Eye (tissue), 1 donor: Measurements from ENCODE around the gene SYNPR.
A peak's percentile ranks its signal among the peaks of the same experiment; 100 is the strongest.

Source experiments
- DNase-seq: peaks from one replicate; pipeline ENCODE4 v3.0.0-alpha.2; 2015

Gene SYNPR

GRCh38 chr3:63386568-63386967 lies 108.5 kb downstream of the SYNPR start:
- DNase-seq: peak; percentile 35

GRCh38 chr3:63387568-63387967 lies 109.5 kb downstream of the SYNPR start:
- DNase-seq: no peak

GRCh38 chr3:63390710-63391230 lies 112.7 kb downstream of the SYNPR start:
- DNase-seq: no peak

- no peak for DNase-seq
Observed at GRCh38 chr3:63395960-63396359, 117.9 kb downstream of the SYNPR start.

- DNase-seq: no peak
Observed at GRCh38 chr3:63400246-63400860, 122.2 kb downstream of the SYNPR start.

- no peak for DNase-seq
Observed at GRCh38 chr3:63405882-63406281, 127.8 kb downstream of the SYNPR start.

- no peak for DNase-seq
Observed at GRCh38 chr3:63413523-63413922, 135.4 kb downstream of the SYNPR start.

GRCh38 chr3:63414607-63415006 lies 136.5 kb downstream of the SYNPR start:
- no peak for DNase-seq

GRCh38 chr3:63429905-63430304 lies 151.8 kb downstream of the SYNPR start:
- DNase-seq: no peak

GRCh38 chr3:63430875-63431274 lies 152.8 kb downstream of the SYNPR start:
- no peak for DNase-seq

GRCh38 chr3:63437858-63438257 lies 159.8 kb downstream of the SYNPR start:
- no peak for DNase-seq

GRCh38 chr3:63438826-63439371 lies 160.8 kb downstream of the SYNPR start:
- DNase-seq: no peak

GRCh38 chr3:63441262-63441661 lies 163.2 kb downstream of the SYNPR start:
- no peak for DNase-seq

- DNase-seq: peak; percentile 14
Observed at GRCh38 chr3:63442918-63443317, 164.8 kb downstream of the SYNPR start.

GRCh38 chr3:63450023-63450422 lies 171.9 kb downstream of the SYNPR start:
- no peak for DNase-seq

- no peak for DNase-seq
Observed at GRCh38 chr3:63450634-63451363, 172.7 kb downstream of the SYNPR start.

GRCh38 chr3:63456901-63457300 lies 178.8 kb downstream of the SYNPR start:
- DNase-seq: no peak

GRCh38 chr3:63458405-63458804 lies 180.3 kb downstream of the SYNPR start:
- DNase-seq: no peak

GRCh38 chr3:63462732-63463131 lies 184.6 kb downstream of the SYNPR start:
- DNase-seq: no peak

- no peak for DNase-seq
Observed at GRCh38 chr3:63467392-63467791, 189.3 kb downstream of the SYNPR start.

- DNase-seq: no peak
Observed at GRCh38 chr3:63470745-63471144, 192.6 kb downstream of the SYNPR start.

GRCh38 chr3:63471781-63472180 lies 193.7 kb downstream of the SYNPR start:
- DNase-seq: peak; percentile 15

- no peak for DNase-seq
Observed at GRCh38 chr3:63473641-63474166, 195.6 kb downstream of the SYNPR start.
